Measurements from ENCODE around the gene C12orf43. TPM values are rescaled to one million over a fixed set of nuclear protein-coding genes. Genes with fewer than 3 reads are reported as not detected.

The C12orf43 gene
- total RNA-seq, 6 experiments from 2014 or later: 16.6 to 20.3 (median 19.3) TPM

GRCh38 chr12:120991965-120992364 is 24.3 kb downstream of the C12orf43 start:
- Mint-ChIP-seq H3K4me1 (ENCODE audit: low read depth) (no peaks in the 10 kb centered on the region), H3K36me3 (ENCODE audit: low read depth) (no peaks in the 10 kb centered on the region), H3K4me3 (no peak overlapping the region), H3K27ac (no peak overlapping the region), H3K27me3 (ENCODE audit: insufficient read depth) (peaks cover 43% of the 10 kb centered on the region), H3K9me3 (no peaks in the 10 kb centered on the region)
- TF ChIP-seq CTCF (IDR thresholded peaks at IDR 0.05): no peak
- no peak for DNase-seq

GRCh38 chr12:120990487-120991055 is 25.7 kb downstream of the C12orf43 start:
- Mint-ChIP-seq H3K4me1 (ENCODE audit: low read depth) (no peaks in the 10 kb centered on the region), H3K4me3 (no peak overlapping the region), H3K36me3 (ENCODE audit: low read depth) (no peaks in the 10 kb centered on the region), H3K9me3 (no peaks in the 10 kb centered on the region), H3K27ac (no peak overlapping the region), H3K27me3 (ENCODE audit: insufficient read depth) (peaks cover 36% of the 10 kb centered on the region)
- TF ChIP-seq CTCF (IDR thresholded peaks at IDR 0.05): no peak
- no peak for DNase-seq

GRCh38 chr12:120989687-120990086 is 26.6 kb downstream of the C12orf43 start:
- Mint-ChIP-seq H3K27ac (no peak overlapping the region), H3K27me3 (ENCODE audit: insufficient read depth) (peaks cover 34% of the 10 kb centered on the region), H3K36me3 (ENCODE audit: low read depth) (no peaks in the 10 kb centered on the region), H3K4me1 (ENCODE audit: low read depth) (no peaks in the 10 kb centered on the region), H3K9me3 (no peaks in the 10 kb centered on the region), H3K4me3 (no peak overlapping the region)
- TF ChIP-seq CTCF (IDR thresholded peaks at IDR 0.05): no peak
- DNase-seq: no peak

GRCh38 chr12:120988658-120989057 is 27.6 kb downstream of the C12orf43 start:
- no peak overlapping the region for H3K4me3 Mint-ChIP-seq
- DNase-seq: no peak
- peaks cover 29% of the 10 kb centered on the region for H3K27me3 Mint-ChIP-seq (ENCODE audit: insufficient read depth)
- H3K36me3 Mint-ChIP-seq (ENCODE audit: low read depth): no peaks in the 10 kb centered on the region
- TF ChIP-seq CTCF (IDR thresholded peaks at IDR 0.05): no peak
- H3K4me1 Mint-ChIP-seq (ENCODE audit: low read depth): no peaks in the 10 kb centered on the region
- H3K27ac Mint-ChIP-seq: no peak overlapping the region
- H3K9me3 Mint-ChIP-seq: no peaks in the 10 kb centered on the region

GRCh38 chr12:120988234-120988633 is 28.1 kb downstream of the C12orf43 start:
- Mint-ChIP-seq H3K4me1 (ENCODE audit: low read depth) (no peaks in the 10 kb centered on the region), H3K4me3 (no peak overlapping the region), H3K27me3 (ENCODE audit: insufficient read depth) (peaks cover 25% of the 10 kb centered on the region), H3K27ac (no peak overlapping the region), H3K9me3 (no peaks in the 10 kb centered on the region), H3K36me3 (ENCODE audit: low read depth) (no peaks in the 10 kb centered on the region)
- no peak for TF ChIP-seq CTCF (IDR thresholded peaks at IDR 0.05)
- no peak for DNase-seq
